GM12801 (cell line): ENCODE measurements around the gene RRAGB.

Source experiments
- TF ChIP-seq, protein P1 (sequence below): IDR thresholded peaks from one replicate; pipeline ENCODE4 v1.5.1; 2011; ENCODE audit warnings: control low read depth; ENCODE audit not compliant: insufficient read length; ENCODE audit errors: extremely low read depth

RRAGB gene, protein sequence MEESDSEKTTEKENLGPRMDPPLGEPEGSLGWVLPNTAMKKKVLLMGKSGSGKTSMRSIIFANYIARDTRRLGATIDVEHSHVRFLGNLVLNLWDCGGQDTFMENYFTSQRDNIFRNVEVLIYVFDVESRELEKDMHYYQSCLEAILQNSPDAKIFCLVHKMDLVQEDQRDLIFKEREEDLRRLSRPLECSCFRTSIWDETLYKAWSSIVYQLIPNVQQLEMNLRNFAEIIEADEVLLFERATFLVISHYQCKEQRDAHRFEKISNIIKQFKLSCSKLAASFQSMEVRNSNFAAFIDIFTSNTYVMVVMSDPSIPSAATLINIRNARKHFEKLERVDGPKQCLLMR

DNA sequence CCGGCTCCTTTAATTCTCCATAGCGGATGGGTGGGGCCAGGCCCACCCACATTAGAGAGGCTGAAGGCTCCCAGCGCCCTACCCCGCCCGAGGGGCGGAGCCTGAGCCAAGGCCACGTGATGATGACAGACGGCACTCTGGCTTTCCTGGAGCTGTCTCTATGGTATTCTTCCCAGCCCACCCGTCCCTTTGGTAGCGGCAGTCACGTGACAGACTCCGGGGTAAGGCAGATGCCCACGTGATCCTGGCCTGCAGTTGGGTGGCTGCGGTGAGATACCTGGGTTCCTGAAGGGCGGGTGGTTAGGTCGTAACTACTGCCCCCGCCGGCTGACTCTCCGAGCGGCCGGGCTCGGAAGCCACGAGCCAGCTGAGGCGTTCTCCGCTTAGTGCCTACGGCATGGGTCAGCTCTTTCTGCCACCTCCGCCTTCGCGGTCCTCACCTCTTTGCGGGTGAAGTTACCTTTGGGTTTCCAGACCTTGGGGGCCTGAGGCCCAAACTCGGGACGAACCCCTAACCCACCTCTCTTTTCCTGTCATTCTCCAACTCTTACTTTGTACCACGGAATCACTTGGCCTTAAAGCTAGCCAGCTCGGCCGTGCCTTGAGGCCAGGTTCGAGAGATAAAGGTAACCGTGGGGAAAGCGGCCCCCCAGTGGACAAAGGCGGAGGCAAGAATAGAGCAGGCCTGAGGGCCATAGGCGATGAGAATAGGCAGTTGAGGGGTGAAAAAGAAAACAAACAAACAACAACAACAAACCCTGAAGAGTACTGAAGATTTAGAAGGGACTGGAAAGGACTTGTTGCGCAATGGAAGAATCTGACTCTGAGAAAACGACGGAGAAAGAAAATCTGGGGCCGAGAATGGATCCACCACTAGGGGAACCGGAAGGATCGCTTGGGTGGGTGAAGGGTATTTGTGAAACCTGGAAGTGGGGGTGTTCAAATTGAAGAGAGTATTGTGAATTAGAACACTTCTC lies at the start of gene RRAGB:
TSS of gene RRAGB (plus strand) at position 229 of the 977 bp plus-strand sequence. CDS start at position 808, 579 bp downstream.
- TF ChIP-seq, protein P1, sequence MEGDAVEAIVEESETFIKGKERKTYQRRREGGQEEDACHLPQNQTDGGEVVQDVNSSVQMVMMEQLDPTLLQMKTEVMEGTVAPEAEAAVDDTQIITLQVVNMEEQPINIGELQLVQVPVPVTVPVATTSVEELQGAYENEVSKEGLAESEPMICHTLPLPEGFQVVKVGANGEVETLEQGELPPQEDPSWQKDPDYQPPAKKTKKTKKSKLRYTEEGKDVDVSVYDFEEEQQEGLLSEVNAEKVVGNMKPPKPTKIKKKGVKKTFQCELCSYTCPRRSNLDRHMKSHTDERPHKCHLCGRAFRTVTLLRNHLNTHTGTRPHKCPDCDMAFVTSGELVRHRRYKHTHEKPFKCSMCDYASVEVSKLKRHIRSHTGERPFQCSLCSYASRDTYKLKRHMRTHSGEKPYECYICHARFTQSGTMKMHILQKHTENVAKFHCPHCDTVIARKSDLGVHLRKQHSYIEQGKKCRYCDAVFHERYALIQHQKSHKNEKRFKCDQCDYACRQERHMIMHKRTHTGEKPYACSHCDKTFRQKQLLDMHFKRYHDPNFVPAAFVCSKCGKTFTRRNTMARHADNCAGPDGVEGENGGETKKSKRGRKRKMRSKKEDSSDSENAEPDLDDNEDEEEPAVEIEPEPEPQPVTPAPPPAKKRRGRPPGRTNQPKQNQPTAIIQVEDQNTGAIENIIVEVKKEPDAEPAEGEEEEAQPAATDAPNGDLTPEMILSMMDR, result no peak

DNA sequence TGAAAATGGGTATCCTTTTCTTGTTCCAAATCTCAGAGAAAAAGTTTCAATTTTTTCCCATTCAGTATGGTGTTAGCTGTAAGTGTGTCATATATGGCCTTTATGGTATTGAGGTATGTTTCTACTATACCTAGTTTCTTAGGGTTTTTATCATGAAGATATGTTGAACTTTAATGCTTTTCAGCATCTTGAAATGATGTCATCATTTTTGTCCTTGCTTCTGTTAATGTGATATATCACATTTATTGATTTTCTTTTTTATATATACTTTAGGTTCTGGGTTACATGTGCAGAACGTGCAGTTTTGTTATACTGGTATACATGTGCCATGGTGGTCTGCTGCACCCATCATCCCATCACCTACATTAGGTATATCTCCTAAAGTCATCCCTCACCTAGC lies 49.5 kb upstream of the RRAGB start:
- TF ChIP-seq, protein P1, result no peak

- TF ChIP-seq, protein P1, result no peak
These were observed 22.1 kb upstream of the RRAGB start for GRCh38 chrX:55695227-55696018.

DNA sequence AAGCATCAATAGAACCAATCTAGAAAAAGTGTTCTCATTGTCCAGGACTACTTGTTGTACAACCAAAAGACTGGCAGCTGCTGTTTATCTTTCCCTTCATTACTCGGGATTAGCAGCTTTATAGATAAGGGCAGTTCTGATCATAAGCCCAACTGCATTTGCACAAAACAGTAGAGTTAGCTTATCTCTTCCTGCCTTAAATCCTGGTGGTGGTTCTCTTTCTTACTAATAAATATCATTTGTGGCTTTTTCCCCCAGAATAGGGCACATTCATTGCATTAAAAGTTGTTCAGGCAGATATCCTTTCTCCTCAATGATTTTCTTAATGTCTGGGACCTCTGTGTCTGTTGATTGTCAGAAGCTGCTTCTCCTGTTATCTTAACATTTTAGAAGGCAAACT lies 20.2 kb upstream of the RRAGB start:
- TF ChIP-seq, protein P1, result no peak

DNA sequence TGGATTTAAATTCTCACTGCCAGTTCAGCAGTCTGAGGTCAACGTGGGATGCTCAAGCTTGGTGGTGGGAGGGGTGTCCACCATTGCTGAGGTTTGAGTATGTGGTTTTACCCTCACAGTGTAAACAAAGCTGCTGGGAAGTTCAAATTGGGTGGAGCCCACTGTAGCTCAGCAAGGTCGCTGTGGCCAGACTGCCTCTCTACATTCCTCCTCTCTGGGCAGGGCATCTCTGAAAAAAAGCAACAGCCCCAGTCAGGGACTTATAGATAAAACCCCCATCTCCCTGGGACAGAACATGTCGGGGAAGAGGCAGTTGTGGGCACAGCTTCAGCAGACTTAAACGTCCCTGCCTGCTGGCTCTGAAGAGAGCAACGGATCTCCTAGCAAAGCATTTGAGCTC lies 14.9 kb upstream of the RRAGB start:
- TF ChIP-seq, protein P1, result no peak

- TF ChIP-seq, protein P1, result no peak
These were observed 7.8 kb upstream of the RRAGB start for GRCh38 chrX:55709735-55710134.
